PC-3 (cell line): Measurements from ENCODE around the gene CNPY1. TPM values are rescaled to one million over a fixed set of nuclear protein-coding genes. Genes with fewer than 3 reads are reported as not detected.

Experiments
- ATAC-seq: fragments of 200-7000 bp; cut with Tn5 transposase; 2 replicates; pipeline ENCODE4 v1.9.1; 2020; ENCODE audit warnings: mild to moderate bottlenecking, moderate library complexity
- BruUV-seq: library from RNA; stranded (reverse); fragments of 400-500 nt; replicated peaks from 2 replicates; lab custom pipeline; 2021; lab: Mats Ljungman, UMichigan
- CTCF ChIA-PET: fragments of 300-600 bp; sonication (Branson Sonifier 250); formaldehyde crosslinking; loops from one replicate; lab custom pipeline; 2022; ENCODE audit warnings: antibody characterized with exemption; lab: Charles Lee
- POLR2A ChIA-PET: fragments of 300-600 bp; sonication (Branson Sonifier 250); formaldehyde crosslinking; loops from one replicate; lab custom pipeline; 2022; ENCODE audit warnings: antibody characterized with exemption; ENCODE audit not compliant: unreplicated experiment; lab: Charles Lee
- DNase-seq: peaks from one replicate; pipeline ENCODE4 v3.0.0-alpha.2; 2015
- H2AFZ ChIP-seq: fragments of 300-600 bp; sonication (generic); 2 replicates; pipeline ENCODE4 v1.6.0; 2016; ENCODE audit warnings: antibody characterized with exemption, low read length
- H3F3A ChIP-seq: fragments of 300-600 bp; sonication (generic); one replicate; pipeline ENCODE4 v1.6.0; 2017; ENCODE audit warnings: antibody characterized with exemption, low read length, control low read depth, mild to moderate bottlenecking; ENCODE audit not compliant: unreplicated experiment
- H3K27ac ChIP-seq: fragments of 300-600 bp; sonication (generic); 2 replicates; pipeline ENCODE4 v1.5.1; 2016; ENCODE audit warnings: mild to moderate bottlenecking, low read length
- H3K27me3 ChIP-seq: fragments of 300-600 bp; sonication (generic); 2 replicates; pipeline ENCODE4 v1.6.1; 2016; ENCODE audit warnings: low read length, mixed read lengths
- H3K36me3 ChIP-seq: fragments of 300-600 bp; sonication (generic); 2 replicates; pipeline ENCODE4 v1.6.1; 2016; ENCODE audit warnings: low read depth, mixed run types, low read length, mixed read lengths
- H3K4me1 ChIP-seq: fragments of 300-600 bp; sonication (generic); 2 replicates; pipeline ENCODE4 v1.5.1; 2016; ENCODE audit warnings: low read length; ENCODE audit not compliant: insufficient read depth
- H3K4me2 ChIP-seq: fragments of 300-600 bp; sonication (generic); 2 replicates; pipeline ENCODE4 v1.6.0; 2016; ENCODE audit warnings: low read length
- H3K4me3 ChIP-seq: fragments of 300-600 bp; sonication (generic); 2 replicates; pipeline ENCODE4 v1.5.1; 2016; ENCODE audit warnings: mild to moderate bottlenecking, low read length, mixed read lengths
- H3K79me2 ChIP-seq: fragments of 300-600 bp; sonication (generic); 2 replicates; pipeline ENCODE4 v1.6.1; 2017; ENCODE audit warnings: low read length, mixed read lengths
- H3K9ac ChIP-seq: fragments of 300-600 bp; sonication (generic); 2 replicates; pipeline ENCODE4 v1.6.0; 2016; ENCODE audit warnings: mild to moderate bottlenecking, low read length
- H3K9me2 ChIP-seq: fragments of 300-600 bp; sonication (generic); replicated peaks from 2 replicates; pipeline ENCODE4 v1.6.1; 2016; ENCODE audit warnings: mixed run types, low read length, mixed read lengths
- H3K9me3 ChIP-seq: fragments of 300-600 bp; sonication (generic); 2 replicates; pipeline ENCODE4 v1.6.1; 2016; ENCODE audit warnings: low read length, mixed read lengths
- H4K20me1 ChIP-seq: fragments of 300-600 bp; sonication (generic); 2 replicates; pipeline ENCODE4 v1.6.1; 2016; ENCODE audit warnings: low read length, mixed read lengths
- CTCF ChIP-seq: fragments of 300-600 bp; sonication (generic); conservative IDR thresholded peaks from 2 replicates; pipeline ENCODE4 v1.5.1; 2017; ENCODE audit warnings: antibody characterized with exemption, low read depth, mild to moderate bottlenecking, low read length
- EZH2 ChIP-seq: fragments of 300-600 bp; sonication (generic); IDR thresholded peaks from one replicate; pipeline ENCODE4 v1.6.1; 2017; ENCODE audit warnings: antibody characterized with exemption, mild to moderate bottlenecking, low read length; ENCODE audit not compliant: unreplicated experiment
- EZH2phosphoT487 ChIP-seq: fragments of 300-600 bp; sonication (generic); IDR thresholded peaks from 2 replicates; pipeline ENCODE4 v1.6.1; 2018; ENCODE audit warnings: mild to moderate bottlenecking, antibody characterized with exemption, low read length, borderline replicate concordance
- intact Hi-C: fragments of 100-400 bp; cut with micrococcal nuclease; formaldehyde crosslinking; loops from 2 replicates; pipeline ENCODE4 v1.9.0; 2023
- total RNA-seq: library from RNA; depleted of rRNA; stranded (reverse); fragments of >200 nt; gene quantifications from 2 replicates; pipeline ENCODE4 v1.2.3, GENCODE V29; 2014

CNPY1 gene
- total RNA-seq, 1 experiment from 2014 or later: not detected

- DNase-seq (no peak), ATAC-seq (no peak)
- H3K36me3 ChIP-seq: no peaks in the 10 kb centered on the region
- no peaks in the 10 kb centered on the region for H3F3A ChIP-seq
- peaks cover 57% of the 10 kb centered on the region for H3K27me3 ChIP-seq
- POLR2A ChIA-PET: no interaction called here
- H3K4me2 ChIP-seq: no peak overlapping the region
- TF ChIP-seq EZH2phosphoT487 (no peak), EZH2 (no peak), CTCF (no peak)
- H3K9ac ChIP-seq: no peak overlapping the region
- BruUV-seq: no TSS peak
- H3K27ac ChIP-seq: no peak overlapping the region
- no peaks in the 10 kb centered on the region for H3K9me2 ChIP-seq
- intact Hi-C loops: no loop called here
- no peaks in the 10 kb centered on the region for H3K4me1 ChIP-seq
- H3K9me3 ChIP-seq: no peaks in the 10 kb centered on the region
- CTCF ChIA-PET: no interaction called here
- no peak overlapping the region for H2AFZ ChIP-seq
- no peak overlapping the region for H3K4me3 ChIP-seq
- H3K79me2 ChIP-seq: no peaks in the 10 kb centered on the region
- no peaks in the 10 kb centered on the region for H4K20me1 ChIP-seq
Measured at GRCh38 chr7:155487509-155488482, 58.6 kb downstream of the CNPY1 start.

- Histone ChIP-seq H3K27me3 (peaks cover 57% of the 10 kb centered on the region), H2AFZ (no peak overlapping the region), H3K9me2 (no peaks in the 10 kb centered on the region), H3K9me3 (no peaks in the 10 kb centered on the region), H3K4me2 (no peak overlapping the region), H3K36me3 (no peaks in the 10 kb centered on the region), H3K9ac (no peak overlapping the region), H3F3A (no peaks in the 10 kb centered on the region), H3K79me2 (no peaks in the 10 kb centered on the region), H3K27ac (no peak overlapping the region), H4K20me1 (no peaks in the 10 kb centered on the region), H3K4me1 (no peaks in the 10 kb centered on the region), H3K4me3 (no peak overlapping the region)
- BruUV-seq: no TSS peak
- ATAC-seq: no peak
- CTCF ChIA-PET: no interaction called here
- DNase-seq: no peak
- intact Hi-C loops: no loop called here
- POLR2A ChIA-PET: no interaction called here
- TF ChIP-seq EZH2 (no peak), EZH2phosphoT487 (no peak), CTCF (no peak)
Measured at GRCh38 chr7:155486783-155487508, 59.4 kb downstream of the CNPY1 start.
